ENCODE data around the gene NOP53.
A peak's percentile ranks its signal among the peaks of the same experiment; 100 is the strongest.
"Not testable (repeated sequence)": the region's sequence is repeated elsewhere in the genome, so short reads cannot be mapped to it uniquely, and the experiment has no call there.

The NOP53 gene

DNA sequence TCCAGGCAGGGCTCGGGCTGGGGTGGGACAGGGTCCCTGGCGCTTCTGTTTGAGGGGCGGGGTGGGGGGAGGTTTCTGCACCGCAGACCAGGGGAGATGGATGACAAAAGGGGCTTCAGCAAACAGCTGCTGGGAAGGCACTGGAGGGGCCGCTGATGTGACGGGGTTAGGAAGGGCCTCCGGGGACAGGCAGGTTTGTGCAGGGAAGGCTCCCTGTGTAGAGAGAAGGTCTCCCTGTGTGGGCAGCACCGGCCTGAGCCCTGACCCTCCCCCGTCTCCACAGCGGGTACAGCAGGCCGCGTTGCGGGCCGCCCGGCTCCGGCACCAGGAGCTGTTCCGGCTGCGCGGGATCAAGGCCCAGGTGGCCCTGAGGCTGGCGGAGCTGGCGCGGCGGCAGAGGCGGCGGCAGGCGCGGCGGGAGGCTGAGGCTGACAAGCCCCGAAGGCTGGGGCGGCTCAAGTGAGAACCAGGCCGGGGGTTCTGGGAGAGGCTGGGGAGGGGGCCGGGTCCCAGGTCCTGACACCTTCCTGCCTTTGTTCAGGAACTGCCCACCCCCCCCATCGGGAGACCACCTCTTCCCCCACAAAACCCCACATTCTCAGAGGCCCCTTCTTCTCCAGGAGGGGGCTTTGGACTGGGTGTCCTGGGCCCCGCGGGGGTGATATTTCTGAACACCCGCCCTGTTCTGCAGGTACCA is 9.9 kb downstream of the NOP53 start:
- no peak for DNase-seq

DNA sequence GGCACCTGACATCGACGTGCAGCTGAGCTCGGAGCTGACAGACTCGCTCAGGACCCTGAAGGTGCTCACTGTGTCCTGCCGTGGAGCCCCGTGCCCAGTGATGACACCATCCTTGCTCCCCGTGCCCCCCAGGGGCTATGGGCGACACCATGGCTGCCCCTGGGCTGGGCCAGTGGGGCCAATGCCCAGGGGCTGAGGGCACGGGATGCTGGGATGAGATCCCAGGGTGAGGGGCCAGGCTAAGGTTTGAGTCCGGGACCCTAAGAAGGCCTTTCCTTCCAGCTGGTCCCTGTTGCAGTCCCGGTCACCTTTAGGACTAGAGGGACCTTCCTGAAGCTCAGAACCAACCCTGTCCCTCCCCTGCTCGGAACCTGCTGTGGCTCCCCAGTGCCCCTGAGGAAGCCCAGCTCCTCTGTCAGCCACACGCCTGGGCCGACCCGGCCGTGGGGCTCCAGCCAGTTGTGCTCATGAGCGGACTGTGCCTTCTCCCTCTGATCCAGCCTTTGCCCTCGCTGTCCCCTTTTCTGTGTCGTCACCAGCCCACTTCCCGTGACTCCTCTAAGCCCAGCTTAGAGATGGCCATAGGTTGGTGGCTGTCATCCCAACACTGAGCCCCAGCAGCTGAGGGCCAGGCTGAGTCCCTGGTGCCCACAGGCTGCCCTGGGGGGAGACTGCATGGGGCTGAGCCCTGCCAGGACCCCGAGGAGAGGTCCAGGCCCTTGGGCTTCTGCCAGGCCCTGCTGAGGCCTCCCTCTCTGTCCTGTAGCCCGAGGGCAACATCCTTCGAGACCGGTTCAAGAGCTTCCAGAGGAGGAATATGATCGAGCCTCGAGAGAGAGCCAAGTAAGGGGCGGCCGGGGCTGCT is 10.6 kb downstream of the NOP53 start:
- no peak for DNase-seq

DNA sequence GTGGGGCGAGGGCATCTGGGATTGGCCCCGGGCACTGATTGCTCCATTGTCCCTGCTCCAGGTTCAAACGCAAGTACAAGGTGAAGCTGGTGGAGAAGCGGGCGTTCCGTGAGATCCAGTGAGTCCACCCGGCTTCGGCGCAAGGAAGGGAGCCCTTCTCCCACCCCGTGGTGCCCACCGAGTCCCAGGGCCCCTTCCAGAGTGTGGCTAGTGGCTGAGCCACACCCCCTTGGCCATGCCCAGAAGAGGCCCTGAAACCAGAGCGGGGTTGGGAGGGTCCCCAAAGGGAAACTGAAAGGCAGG is 11.2 kb downstream of the NOP53 start:
- no peak for DNase-seq

DNA sequence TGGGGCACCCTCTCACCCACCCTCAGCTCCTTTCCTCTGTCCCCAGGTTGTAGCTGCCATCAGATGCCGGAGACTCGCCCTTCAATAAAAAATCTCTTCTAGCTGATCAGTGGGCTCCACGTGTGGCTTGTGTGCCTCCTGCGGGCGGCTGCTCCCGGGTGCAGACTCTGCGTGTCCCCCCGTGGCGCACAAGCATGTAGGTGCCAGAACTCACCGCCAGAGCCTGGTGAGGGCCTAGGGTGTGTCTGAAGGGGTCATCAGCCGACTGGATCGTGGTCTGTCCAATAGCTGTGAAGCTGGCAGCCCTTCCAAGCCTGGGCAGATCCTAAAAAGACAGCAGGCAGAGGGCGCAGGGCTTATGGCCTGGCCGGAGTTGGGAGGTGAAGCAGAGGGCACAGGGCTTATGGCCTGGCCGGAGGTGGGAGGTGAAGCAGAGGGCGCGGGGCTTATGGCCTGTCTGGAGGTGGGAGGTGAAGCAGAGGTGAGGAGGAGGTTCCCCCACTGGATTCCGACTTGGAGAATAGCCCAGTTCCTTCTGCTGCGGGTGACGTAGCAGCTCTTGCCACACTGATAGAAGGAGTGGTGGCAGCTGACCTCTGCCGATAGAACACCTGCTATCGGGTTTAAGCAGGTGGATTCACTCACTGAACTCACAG is 11.7 kb downstream of the NOP53 start:
- no peak for DNase-seq

DNA sequence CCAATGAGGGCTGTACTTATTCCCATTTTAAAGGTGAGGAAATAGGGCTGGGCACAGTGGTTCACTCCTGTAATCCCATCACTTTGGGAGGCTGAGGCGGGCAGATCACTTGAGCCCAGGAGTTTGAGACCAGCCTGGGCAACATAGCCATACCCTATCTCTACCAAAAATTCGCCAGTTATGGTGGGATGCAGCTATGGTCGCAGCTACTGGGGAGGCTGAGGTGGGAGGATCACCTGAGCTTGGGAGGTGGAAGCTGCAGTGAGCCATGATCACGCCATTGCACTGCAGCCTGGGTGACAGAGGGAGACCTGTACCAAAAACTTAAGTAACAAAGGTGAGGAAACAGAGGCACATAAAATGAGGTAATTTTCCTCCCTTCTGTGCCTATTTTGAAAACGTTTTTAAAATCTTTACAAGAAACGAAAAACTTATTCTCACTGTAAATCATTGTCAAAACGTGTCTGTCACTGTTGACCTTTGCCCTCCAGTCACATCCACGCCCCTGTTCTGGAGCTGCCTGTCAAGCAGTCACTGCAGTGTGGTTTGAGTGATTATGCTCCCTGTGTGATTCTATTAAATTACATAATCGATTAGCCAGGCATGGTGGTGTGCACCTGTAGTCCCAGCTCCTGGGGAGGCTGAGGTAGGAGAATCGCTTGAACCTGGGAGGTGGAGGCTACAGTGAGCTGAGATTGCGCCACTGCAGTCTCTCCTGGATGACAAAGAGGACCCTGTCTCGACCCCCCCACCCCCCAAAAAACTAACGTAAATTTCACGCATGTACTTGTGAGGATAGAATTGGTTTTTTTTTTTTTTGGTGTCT is 12.5 kb downstream of the NOP53 start:
- no peak for DNase-seq

DNA sequence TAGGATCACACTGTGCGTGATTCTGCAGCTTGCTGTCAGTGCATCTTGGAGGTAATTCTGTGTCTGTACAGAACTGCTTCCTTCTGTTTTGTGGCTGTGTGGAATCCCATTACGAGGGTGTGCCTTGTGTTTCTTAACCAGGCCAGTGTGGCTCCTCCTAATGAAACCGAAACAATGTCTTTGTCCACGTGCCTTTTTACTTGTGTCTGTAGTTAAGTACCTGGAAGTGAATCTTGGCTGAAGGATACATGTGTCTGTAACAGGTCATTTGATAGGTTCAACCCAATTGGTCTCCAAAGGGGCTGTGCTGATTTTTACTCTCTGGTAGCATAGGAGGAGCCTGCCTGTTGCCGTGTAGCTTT is 13.1 kb downstream of the NOP53 start:
- DNase-seq, result no peak

DNA sequence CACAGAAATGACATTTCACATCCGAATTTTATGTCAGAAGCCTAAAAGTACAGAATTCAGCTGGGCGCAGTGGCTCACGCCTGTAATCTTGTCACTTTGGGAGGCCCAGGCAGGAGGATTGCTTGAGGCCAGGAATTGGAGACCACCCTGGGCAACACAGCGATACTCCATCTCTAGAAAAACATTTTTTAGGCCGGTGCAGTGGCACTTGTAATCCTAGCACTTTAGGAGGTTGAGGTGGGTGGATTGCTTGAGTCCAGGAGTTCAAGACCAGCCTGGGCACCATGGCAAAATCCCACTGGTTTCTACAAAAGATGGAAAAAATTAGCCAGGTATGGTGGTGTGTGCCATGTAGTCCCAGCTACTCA is 15.3 kb downstream of the NOP53 start:
- no peak for DNase-seq

DNA sequence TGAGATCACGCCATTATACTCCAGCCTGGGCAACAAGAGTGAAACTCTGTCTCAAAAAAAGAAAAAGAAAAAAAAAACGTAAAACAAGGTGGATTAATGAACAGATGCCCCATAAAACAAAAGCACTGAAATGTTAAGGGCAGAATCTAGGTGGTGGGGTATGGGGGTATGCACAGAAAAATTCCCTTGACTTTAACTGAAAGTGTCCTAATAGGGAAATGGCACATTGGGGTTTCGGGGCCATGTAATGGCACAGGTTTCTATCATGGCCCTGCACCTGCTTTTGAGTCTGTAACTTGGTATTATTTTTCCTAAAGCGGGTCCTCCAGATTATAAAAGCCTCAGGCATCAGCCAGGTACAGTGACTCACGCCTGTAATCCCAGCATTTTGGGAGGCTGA is 16.2 kb downstream of the NOP53 start:
- no peak for DNase-seq

DNA sequence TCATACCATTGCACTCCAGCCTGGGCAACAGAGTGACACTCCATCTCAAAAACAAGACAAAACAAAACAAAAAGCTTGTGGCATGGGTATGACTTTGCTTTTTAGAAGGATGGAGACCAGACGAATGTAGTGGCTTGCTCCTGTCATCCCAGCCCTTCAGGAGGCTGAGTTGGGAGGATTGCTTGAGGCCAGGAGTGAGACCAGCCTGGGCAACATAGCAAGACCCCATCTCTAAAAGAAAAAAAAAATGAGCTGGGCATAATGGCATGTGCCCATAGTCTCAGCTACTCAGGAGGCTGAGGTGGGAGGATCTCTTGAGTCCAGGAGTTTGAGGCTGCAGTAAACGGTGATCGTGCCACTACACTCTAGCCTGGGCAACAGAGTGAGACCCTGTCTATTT is 16.8 kb downstream of the NOP53 start:
- no peak for DNase-seq

DNA sequence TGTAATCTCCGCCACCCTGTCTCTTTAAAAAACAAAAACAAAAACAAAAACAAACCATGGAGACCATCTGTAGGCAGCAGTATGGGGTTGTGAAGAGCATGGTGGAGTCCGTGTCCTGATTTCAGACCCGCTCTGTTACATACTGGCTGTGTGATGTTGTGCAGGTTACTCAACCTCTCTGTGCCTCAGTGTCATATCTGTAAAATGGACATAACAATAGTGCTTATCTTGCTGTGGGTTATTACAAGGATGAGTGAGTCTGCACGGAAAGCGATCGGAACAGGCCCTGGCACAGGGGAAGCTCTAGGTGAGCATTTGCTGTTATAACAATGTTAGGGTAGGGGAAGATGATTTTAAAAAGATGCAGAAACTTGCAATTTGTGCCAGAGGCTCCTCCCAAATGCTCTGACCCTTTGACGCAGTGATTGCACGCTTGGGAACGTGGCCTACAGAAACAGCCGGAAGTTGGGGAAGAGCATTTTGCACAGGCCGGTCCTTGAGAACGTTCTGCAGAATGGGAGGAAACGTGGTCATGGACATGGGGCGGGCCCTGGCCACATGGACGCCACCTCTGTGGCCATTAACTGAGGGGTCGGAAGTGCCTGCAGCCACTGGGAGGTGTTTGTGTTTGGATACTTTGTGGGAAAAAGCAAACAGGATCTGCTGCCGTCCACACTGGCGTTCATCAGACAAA is 17.4 kb downstream of the NOP53 start:
- DNase-seq, result no peak

DNA sequence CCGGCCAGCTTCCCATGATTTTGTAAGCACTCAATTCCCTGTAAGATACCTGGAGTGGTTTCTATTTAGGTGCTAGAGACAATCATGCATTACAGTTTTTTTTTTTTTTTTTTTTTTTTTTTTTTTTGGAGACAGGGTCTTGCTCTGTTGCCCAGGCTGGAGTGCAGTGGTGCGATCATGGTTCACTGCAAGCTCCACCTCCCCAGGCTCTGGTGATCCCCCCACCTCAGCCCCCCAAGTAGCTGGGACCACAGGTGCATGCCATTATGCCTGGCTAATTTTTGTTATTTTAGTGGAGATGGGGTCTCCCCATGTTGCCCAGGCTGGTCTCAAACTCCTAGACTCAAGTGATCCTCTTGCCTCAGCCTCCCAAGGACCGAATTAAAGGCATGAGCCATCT is 19.4 kb downstream of the NOP53 start:
- not testable (repeated sequence) for DNase-seq

DNA sequence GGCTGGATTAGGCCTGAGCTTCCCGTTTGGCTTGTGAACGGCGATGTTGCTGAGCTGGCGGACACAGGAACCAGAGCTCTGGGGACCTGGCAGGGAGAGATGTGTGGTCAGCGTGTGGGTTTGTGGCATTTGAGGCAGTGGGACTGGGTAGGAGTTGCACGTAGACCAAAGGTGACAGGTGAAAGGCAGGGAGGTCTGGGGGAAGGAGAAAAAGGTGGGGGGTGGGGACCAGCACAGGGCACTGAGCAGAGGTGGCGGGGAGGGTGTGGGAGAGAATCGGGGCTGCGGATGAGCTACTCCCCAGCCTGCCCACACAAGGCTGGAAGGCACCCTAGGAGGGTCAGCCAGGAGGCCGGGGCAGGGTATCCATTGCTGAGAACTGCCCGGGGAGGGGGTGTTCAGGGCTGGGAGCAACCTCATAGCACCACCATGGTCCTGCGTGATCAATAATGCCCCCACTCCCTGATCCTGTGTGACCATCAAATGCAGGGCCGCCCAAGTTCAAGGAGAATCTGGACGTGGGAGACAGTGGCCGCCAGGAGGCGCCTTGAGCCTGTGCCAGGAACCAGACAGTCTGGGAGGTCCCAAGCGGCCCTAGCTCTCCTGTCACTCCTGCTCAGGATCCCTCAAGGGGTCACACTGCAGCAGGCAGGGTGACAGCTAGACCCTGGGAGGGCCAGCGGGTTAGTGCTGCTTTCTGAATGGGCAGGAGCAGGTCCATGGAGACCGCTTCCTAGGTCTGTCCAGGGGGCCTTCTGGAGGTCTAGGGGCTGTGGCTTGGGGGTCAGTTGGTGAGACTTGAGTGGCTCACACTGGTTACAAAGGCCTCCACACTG is 20.4 kb downstream of the NOP53 start:
- peak in 1 of 2 donors; percentile 37 for DNase-seq

DNA sequence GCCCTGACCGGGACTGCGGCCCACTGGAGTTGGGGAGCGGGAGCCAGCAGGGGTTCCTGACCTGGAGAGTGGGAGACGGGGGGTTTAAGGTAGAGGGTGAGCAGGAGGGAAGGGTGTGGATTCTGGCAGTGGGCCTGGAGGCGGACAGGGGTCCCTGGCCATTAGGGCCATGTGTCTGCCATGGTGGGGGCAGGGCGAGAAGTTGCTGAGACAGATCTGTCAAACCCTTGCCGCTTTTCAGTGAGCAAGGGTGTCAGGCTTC is 20.9 kb downstream of the NOP53 start:
- no peak for DNase-seq

DNA sequence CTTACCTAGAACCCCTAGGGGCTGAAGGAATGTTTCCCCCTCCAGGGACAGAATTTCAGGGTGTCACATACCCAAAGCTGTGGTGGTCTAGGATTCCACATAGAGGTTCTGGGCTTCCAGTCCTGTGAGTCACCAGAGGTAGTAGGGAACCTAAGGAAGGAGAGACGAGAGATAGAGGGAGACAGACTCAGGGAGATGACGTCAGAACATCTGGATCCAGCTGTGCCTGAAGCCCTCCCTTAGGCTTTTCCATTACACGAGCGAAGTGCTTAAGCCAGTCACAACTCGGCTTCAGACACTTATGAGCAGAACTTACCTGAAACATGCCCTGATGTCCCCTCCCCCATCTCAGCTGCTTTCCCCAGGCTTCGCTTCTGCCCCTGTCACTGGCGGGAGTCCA is 21.3 kb downstream of the NOP53 start:
- DNase-seq, result no peak

DNA sequence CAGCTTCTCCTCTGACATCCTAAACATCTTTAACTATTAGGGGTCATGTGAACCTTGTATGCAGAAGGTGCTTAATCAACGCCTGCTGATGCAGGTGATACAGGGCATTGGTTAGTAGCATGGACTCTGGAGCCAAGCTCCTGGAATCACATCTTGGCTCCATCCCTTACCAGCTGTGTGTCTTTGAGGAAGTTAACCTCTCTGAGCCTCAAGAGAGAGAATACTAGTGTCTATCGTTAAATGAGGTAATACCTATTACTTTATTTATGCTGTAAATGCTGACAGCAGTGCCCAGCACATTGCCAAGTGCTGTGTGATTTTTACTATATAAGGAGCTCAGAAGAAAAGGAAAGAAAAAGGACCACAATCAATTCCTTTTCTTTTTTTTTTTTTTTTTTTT is 22.0 kb downstream of the NOP53 start:
- DNase-seq, result no peak

DNA sequence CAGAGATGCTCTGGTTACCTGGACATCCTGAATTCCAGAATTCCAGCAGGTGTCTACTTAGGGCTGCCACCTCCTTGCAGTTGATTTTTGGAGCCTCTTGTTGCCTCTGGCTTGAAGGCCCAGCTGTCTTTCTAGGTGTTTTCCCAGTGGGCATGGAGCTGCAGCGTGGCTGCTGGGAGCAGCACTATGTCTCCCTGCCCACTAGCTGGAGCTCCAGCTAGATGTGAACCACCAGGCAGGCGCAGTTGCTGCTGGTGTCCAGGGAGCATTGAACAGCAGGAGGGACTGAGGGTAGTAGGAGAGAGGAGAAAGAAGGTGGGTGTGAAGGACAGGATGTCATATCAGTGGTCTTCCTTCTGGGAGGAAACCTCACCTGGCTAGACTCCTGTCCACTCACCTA is 23.3 kb downstream of the NOP53 start:
- no peak for DNase-seq

DNA sequence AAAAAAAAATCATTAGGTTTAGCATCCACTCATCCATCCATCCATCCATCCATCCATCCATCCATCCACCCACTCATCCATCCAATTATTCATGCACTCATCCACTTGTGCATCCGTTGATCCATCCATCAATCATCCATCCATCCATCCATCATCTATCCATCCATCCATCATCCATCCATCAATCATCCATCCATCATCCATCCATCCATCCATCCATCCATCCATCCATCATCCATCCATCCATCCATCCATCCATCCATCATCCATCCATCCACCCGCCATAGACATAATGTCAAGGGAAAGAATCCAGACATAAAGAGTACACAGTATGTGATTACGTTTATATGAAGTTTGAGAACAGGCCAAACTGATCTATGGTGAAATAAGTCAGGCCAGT is 24.2 kb downstream of the NOP53 start:
- no peak for DNase-seq

DNA sequence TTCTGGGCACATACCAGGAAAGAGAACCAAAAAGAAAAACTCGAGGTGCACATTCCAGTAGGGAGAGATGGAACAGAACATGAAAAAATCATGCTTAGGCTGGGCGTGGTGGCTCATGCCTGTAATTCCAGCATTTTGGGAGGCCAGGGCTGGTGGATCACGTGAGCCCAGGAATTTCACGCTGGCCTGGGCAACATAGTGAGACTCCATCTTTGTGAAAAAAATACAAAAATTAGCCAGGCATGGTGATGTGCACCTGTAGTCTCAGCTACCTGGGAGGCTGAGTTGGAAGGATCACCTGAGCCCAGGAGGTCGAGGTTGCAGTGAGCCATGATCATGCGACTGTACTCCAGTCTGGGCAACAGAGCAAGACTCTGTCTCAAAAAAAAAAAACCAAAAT is 25.9 kb downstream of the NOP53 start:
- DNase-seq, result not testable (repeated sequence)

DNA sequence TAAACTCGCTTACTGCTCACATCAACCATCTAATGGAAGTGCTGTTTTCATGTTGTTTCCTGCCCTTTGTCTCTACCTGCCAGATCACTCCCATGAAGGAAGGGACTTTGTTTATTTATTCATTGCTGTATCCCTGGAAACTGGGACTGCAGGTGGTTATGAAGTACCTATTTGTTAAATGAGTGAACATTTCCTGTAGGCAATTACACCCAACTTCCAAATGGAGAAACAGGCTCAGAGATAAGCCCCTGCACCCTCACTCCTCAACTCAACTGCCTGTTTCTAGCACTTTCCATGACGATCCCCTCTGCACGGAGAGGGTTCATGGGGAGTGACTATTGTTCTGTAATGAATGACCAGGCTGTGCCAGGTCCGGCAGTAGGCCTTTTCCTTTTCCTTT is 31.2 kb downstream of the NOP53 start:
- no peak for DNase-seq

DNA sequence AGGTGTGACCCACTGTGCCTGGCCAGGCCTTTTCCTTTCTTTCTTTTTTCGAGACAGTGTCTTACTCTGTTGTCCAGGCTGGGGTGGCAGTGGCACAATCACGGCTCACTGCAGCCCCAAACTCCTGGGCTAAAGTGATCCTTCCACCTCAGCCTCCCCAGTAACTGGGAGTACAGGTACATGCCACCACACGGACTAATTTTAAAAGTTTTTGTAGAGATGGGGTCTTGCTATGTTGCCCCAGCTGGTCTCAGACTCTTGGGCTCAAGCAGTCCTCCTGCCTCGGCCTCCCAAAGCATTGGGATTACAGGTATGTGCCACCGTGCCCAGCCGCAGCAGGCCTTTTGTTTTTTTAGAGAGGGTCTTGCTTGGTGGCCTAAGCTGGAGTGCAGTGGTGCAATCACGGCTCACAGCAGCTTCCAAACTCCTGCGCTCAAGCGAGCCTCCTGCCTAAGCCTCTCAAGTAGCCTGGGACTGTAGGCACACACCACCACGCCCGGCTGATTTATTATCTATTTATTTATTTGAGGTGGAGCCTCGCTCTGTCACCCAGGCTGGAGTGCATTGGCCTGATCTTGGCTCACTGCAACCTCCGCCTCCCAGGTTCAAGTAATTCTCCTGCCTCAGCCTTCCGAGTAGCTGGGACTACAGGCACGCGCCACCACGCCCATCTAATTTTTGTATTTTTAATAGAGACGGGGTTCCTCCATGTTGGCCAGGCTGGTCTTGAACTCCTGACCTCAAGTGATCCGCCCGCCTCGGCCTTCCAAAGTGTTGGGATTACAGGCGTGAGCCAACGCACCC is 32.1 kb downstream of the NOP53 start:
- DNase-seq, result not testable (repeated sequence)

Measured in inflammatory macrophage treated with lipopolysaccharide for 1 hour (primary cell).